ENCODE results near the gene FMNL2.

DNA sequence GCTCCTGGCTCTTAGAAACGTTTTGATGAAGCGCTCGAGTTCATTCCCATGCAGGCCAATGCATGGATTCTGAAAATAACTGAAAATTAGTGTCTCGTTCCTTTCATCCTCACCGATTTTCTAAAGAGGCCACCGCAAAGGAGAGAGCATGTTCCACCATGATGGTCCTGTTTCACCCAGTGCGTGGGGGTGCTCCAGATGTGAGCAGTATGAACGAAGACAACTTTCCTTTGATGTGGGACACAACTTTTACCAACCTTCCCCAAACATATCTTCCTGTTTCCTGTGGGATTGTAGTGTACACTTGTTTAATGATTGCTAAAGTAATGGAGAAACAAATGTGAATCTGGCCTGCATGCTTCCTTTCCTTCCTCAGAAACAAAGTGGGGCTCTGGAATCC is 267.8 kb downstream of the FMNL2 start:
- TF ChIP-seq, protein P1, sequence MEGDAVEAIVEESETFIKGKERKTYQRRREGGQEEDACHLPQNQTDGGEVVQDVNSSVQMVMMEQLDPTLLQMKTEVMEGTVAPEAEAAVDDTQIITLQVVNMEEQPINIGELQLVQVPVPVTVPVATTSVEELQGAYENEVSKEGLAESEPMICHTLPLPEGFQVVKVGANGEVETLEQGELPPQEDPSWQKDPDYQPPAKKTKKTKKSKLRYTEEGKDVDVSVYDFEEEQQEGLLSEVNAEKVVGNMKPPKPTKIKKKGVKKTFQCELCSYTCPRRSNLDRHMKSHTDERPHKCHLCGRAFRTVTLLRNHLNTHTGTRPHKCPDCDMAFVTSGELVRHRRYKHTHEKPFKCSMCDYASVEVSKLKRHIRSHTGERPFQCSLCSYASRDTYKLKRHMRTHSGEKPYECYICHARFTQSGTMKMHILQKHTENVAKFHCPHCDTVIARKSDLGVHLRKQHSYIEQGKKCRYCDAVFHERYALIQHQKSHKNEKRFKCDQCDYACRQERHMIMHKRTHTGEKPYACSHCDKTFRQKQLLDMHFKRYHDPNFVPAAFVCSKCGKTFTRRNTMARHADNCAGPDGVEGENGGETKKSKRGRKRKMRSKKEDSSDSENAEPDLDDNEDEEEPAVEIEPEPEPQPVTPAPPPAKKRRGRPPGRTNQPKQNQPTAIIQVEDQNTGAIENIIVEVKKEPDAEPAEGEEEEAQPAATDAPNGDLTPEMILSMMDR (IDR thresholded peaks at IDR 0.05; ENCODE audit: insufficient read depth, low read depth, low read length), result no peak
- TF ChIP-seq EZH2 (IDR thresholded peaks at IDR 0.05; ENCODE audit: insufficient read depth, low read length), result no peak

All from astrocyte (in vitro differentiated cells and primary cell).